ENCODE results near the gene PLCL2.

Gene PLCL2

DNA sequence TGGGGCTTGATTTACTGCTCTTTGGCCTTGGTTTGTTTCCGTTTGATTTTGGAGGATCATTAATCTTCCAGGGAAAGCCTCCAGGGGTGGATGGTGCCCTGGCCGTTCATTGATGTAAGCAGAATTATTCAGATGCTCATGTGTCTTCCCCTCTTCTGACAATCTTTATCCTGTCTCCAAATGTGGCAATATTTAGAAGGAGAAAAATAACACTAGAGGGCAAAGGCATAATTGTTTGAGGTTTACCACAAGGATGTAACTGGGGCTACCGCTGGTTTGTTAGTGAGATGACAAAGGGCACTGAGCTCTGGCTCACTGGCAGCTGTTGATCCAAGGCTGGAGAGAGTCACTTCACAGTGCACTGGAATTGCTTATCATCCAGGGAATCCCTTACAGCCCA, 18.2 kb upstream of the PLCL2 start:
- DNase-seq (ENCODE audit: low spot score) = no peak

DNA sequence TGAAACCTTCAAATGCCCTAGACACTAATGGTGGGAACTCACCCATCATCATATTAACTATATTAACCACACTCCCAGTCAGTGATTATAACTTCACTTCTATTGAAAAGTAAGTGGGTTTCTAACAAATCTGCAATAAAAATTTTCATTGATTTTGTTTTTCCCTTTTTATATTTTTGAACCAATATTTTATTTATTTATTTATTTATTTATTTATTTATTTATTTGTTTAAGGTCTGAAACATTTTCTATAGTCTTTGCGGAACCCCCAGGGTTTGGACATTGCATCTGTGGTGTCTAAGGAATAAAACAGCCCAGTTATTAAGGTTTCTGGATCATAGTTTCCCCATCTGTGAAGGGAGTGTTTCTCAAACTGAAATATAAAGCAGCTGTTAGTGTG, 16.2 kb upstream of the PLCL2 start:
- no peak for DNase-seq (ENCODE audit: low spot score)

DNA sequence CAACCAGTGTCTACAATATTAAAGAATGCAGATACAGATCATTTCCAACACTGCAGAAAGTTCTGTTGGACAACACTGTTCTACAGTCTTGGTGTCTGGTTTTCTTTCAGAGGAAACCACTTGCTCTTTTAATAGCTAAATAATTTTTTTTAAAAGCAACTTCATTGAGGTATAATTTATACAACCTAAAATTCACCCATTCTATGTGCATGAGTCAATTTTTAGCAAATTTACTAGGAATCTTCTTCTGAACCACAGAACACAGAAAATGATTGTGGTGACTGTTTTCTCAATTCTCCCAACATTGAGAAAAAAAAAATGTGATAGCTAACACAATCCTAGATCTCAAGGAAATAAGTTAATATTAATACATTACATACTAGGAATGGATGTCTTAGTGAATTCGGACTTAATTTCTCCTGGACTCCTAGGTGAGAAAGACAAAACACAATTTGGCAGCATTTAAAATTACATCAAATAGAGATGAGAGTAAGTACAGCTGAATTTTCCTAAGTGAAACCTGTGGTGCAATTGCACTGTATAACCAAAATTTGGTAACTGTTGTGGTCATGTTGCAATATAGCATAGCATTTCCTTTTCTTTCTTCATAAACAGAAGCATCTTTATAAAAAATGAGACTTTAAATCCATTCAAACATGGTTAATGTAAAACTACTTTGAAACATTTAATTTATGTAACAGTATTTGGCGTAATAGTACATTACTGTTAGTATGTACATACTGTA, 15.3 kb upstream of the PLCL2 start:
- no peak for DNase-seq (ENCODE audit: low spot score)

DNA sequence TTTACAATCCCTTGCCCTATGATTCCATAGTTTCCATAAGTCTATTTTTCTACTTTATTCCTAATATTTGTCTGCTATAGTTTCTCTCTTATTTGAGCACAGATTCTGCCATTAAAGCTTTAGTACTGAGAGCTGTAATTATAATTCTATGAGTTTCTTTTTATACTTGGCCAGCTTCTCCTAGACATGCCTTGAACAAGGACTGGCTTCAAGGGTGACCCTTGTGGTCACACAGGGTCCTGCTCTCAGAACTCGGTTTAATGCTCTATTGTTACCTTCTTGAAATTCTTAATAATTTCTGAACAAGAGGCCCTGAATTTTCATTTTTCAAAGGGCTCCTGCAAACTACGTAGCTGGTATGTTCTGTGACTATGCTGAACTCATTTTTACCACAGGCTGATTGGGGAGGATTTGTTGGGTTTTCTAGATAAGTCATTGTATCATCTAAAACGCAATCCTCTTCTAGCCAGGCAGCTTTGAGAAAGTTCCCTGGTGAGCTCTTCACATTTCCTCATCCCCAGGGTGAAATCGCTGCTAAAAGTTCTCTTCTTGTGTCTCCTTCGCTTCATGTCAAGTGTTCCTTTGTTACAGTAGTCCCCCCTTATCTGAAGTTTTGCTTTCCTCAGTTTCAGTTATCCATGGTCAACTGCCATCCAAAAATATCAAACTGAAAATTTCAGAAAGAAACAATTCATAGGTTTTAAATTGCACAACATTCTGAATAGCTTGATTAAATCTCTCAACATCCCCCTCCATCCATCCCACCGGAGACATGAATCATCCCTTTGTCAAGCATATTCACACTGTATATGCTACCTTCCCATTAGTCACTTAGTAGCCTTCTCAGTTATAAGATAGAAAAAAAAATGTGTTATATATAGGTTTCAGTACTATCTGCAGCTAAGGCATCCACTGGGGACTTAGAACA, 12.6 kb upstream of the PLCL2 start:
- no peak for DNase-seq (ENCODE audit: low spot score)

DNA sequence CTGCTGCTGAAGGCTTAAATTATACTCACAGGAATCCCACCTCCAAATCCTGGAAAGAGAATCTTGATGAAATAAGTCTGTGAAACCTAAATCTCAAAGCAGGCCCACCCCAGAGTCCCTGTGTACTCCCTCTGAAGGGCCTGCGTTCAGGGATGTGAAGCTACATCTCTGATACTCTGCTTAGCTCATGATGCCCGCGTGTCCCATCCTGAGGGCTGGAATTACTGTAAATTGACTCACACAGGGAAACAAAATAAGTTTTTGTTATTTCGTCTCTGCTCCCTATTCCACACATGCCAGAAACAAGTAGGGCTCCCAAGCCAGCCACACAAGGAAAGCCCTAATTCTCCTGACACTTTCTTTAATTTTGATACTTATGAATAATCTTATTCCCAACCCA, 10.9 kb upstream of the PLCL2 start:
- DNase-seq (ENCODE audit: low spot score) = no peak

DNA sequence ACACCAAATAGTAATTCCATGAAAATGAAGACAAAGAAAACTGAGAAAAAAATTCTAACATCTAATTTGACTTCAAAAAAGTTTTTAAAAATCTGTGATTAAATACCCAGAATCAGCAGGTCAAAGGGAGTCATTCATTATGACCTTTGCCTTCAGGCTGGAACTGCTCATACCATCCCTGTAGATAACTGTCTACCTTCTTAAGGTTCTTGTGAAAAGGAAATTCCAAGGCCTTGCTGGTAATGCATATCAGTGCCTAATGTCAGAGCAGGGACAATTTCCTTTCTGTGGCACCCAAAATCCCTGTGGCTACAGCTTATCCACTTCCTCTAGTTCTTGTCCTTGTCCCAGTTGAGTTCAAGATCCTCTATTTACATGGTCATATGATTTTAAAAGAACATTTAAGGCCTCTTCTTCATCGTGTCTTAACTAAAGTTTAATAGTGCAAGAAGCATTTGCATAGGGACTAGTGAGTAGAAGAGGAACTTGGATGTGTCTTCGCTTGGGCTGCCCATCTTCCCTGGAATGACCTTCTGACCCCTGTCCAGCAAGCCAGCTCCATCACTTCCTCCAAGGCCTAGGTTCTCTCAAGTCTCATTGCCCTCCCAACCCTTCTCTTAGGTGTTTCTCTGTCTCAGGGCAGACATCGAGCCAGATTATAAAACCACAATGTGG, 8.7 kb upstream of the PLCL2 start:
- DNase-seq (ENCODE audit: low spot score) = no peak

DNA sequence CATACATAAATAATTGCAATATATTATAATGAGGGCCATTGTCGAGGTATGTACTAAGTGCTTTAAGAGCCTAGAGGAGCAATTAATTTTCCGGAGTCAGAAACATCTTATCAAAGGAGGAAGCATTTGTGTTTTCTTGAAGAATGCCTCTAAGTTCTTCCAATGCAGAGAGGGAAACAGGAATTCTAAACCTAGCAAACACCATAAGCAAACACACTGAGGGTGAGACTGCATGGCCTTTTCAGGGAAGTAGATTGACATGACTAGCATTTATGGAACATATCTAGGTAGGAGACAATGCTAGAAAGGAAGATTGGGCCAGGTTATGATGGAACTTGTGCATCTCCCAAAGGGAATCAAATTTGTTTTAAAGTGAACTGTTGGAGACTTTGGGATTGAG, 7.2 kb upstream of the PLCL2 start:
- DNase-seq (ENCODE audit: low spot score) = no peak

DNA sequence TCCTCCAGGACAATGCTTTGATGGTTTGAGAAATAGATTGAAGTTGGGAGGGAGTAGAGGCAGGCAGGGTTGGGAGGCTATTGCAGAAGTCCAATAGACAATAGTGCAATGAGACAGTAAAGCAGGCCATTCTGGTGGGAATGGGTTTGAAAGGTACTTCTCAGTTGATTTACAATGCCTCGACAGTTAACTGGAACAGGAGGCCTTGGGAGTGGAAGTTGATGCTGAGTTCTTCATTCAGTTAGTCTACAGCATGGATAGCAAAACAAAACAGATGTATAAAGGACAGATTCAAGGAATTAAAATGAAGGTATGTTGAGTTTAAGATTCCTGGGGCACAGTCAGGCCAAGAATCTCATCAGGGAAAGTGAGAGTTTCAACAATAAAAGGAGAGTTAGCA, 6.8 kb upstream of the PLCL2 start:
- DNase-seq (ENCODE audit: low spot score) = no peak

DNA sequence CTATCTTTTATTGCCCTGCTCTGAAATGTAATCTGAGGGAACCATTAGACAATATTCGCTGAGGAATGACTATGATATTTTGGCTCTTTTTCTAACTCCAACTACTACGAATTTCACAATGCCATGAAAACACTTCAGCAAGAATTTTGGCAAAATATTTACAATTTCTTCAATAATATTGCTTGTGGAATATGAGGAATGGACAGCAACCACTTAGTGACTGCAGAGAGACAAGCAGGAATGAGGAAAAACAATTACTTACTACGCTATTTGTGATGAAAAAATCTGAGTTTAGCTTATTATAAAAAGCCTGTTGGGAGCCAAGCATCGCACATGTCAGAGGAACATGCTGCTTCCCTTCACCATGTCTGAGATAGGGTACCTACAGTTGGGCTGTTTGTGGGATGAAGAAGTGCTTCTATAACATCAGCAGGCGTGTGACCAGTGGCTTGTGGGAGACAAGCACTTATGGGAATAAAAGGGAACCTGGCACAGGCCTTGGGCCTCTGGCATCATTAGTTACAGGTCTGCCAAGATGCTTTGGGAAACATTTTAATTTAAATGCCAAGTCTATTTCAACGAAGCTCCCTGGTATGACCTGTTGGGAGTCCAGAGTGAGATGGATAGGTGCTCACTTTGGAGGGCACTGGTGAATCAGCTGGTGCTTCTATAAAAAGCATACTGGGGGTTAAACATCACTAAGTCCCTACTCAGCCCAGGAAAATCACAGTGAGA, 2.7 kb upstream of the PLCL2 start:
- DNase-seq (ENCODE audit: low spot score) = no peak

DNA sequence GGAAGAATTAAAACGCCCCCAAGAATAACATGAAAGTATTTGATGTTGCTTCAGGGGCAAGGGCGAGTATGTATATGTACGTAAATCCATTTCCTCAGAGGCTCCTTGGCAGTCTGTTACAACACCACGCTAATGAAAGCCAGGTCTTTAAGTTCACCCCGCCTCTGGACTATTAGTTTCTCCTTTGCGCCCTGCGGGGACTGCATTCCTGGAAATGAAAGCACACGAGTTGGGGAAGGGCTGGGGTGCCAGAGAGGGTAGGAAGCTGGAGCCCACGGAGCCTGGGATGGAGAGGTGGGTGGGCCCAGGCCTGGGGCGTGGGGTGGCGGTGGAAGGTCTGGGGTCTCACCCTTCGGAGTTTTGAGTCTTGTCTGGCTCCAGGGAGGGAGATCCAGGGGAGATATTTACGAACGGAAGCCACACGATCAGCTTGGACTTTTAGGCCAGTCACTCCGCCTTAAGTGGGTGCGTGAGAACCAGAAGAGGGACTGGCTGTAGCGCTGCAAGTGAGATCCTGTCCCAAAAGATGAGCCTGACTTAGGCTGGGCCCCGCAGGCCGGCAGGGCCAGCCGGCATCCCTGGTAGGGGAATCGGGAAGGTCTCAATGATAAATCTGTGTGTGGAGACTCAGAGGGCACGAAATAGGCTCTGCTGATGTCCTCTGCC, 1.6 kb upstream of the PLCL2 start:
- DNase-seq (ENCODE audit: low spot score) = no peak

DNA sequence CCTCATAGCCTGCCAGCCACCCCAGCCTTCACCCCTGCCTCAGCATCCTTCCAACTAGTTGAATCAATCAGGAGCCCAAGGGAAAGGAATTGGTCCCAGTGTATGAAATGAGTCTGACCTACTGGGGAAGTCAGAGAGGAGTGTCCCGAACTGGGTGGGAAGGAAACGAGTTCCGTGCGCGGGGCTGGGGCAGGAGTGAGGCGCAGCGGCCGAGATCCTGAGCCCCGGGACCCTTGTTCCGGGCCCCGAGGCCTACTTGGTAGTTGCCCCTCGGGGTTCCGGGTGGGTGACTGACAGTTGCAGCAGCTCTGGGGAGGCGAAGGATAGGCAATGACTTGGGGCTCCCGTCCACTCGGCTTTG, 1.1 kb upstream of the PLCL2 start:
- DNase-seq (ENCODE audit: low spot score) = no peak

DNA sequence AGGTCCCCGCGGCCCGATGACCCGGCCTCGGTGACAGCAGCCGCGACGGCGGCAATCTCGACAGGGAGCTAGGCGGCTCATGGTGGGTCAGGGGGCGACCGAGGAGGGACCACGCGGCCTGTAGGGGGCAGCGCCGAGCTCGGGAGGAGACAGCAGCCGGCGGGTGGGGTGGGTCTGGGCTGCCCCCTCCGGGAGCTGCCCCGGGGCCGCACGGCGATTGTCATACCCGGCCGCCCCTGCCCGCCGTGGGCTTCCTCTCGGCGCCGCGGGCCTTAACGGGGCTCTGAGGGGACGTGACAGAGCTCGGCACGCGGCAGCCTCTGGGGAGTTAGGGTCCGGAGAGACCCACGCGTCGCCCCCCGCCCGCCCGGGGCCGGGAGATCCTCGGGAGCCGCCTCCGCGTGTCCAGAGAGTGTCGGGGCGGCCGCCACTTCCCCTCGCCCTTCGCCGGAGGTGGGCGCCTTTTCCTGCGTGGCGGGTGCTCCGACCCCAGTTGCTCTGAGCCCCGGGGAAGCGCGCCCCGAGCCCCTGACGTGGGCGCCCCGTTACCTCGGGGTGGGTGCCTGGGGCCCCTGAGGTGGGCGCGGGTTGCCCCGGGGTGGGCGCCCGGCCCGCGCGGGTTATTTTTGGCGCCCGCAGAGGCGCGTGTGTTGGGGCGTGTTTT, 539 bp upstream of the PLCL2 start:
- peak; percentile 89 for DNase-seq (ENCODE audit: low spot score)

DNA sequence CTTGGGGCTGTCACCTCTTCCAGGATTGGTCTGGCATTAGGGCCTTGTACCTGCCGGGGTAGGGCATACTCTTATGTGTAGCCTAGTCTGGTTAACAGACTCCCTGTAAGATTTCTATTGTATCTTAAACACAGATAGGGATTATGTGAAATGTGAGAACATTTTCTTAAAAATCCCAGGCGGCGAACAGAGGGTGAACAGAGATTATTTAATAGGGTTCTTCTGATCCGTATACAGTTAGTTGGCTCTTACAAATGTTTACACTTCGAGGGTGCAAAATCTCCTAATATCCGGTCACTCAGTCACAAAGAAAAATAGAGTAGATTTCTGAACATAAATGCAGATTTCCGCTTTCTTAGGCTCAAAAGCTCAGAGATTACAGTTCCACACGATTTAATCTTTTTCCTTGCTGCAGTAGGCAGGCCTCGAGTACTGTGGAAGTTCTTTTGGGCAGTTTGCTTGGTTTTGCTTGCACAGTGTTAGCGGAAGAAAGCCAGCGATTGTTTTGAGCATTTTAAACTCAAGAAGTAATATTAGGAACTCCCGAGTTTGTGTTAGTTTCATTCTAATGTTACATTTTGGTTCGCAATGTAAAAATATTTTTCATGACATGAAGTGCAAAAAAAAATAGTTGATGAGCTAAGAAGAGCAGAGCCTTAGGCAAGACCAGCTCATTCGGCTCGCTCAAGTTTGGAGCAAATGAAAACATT, 993 bp downstream of the PLCL2 start:
- DNase-seq (ENCODE audit: low spot score) = no peak

DNA sequence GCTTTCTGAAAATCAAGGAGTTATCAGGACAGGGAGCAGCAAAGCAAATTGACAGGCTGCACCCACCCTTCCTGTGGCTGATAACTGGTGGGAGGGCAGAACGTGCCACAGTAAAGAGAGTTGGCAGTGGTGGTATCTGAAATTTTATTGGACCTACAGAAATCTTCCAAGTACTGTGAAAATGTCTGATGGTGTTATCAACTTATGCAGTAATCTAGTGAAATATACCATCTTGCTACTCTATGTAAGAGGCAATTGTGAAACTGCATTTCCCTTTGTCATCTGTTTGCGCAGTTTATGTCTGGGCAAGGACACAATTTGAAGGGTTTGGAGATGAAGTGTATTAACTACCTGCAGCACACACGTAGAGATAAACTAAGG, 1.5 kb downstream of the PLCL2 start:
- DNase-seq (ENCODE audit: low spot score) = no peak

DNA sequence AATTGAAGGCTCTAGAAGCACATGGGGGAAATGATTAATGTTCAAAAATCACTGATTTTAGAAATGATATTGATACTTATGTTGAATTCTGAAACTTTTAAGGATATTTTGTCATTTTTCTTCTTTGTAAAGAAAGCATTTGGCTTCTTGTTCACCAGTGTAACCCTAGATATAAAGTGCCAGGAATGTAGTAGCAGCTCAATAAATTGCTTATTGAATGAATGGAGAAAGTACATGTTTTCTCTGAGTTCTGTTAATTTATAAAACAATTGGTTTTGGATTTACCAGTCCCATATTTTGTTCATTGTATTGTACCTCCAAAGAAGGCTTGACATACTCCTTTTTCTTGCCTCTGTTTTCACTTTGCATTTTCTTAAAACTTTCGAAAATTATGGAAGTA, 2.4 kb downstream of the PLCL2 start:
- no peak for DNase-seq (ENCODE audit: low spot score)

DNA sequence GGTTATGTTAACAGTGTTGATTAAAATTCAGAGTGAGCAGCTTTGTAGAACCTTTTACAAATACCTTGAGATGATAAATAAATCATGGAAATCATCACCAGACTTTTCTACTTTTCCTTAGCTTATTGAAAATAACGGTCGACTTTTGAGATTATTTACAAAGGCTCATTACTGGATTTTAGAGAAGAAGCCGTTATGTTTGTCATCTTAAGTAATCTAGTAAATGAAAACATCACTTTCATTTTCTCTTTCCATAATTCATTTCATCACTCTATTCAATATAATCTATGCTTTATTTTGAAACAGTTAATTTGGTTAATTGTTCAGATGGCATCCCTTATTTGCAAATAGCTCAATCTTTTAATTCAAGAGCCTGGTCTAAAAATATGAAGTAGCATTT, 3.6 kb downstream of the PLCL2 start:
- no peak for DNase-seq (ENCODE audit: low spot score)

DNA sequence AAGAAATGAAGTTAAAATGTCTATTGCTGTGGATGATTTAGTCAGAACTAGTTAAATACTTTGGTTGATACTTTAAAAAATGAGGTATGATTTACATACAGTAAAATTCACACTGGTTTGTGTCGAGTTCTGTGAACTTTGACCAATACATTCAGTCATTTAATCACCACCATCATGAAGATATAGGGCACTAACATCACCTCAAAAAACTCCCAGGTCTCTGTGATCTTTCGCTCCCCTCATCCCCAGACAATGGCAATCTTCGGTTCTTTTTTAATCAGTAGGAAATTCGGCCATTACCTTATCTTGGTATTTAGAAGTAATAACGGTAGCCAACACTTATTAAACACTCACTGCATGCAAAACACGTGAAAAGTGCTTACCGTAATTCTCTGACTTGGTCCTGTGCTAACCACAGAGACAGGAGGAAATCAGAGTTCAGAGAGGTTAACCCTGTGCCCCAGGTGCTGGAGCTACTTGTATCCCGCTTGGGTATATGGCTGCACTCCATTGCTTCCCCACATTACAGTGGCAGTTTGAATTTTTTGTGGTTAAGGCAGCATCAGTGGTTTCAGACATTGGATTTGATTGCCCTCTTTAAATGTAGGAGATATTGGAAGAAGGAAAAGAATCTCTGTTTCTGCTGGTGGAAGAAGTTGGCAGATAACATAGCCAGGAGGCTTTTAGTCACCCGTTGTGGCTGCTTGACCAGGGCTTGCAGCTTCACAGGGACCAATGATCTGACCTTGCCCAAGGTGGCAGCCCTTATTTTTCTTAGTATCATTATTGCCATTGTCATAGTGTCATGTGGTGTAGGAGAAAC, 4.2 kb downstream of the PLCL2 start:
- DNase-seq (ENCODE audit: low spot score) = peak; percentile 35

DNA sequence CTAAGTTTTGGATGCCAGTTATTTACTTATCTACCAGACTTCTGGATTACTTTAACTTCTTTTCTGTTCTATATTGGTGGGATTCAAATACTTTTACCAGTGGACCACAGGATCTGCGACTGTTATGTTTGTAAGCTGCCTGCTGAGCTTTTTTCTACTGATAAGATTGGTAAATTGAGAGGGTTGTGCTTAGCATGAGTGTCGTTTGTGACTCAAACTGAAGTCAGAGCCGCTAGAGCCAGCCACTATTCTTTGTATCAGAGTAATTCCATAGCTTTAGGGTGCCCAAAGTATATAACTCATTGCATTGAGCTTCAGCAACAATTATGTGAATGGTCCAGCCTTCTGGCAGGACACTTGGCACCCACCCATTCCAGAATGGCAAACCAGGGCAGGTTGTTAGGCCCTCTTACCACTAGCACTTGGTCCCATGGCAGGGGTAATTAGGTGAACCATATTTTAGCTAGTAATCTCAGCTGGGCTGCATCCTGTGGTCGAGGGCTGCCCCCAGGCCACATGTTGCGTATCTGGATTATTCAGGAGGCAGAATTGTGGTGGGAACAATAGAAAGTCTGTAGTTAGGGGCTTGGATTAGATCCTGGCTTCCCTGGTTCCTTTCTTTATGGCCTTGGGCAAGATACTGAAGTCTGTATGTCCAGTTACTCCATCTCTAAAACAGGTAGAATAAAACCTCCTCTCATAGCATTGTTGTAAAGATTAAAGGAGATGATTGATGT, 6.0 kb downstream of the PLCL2 start:
- DNase-seq (ENCODE audit: low spot score) = no peak

DNA sequence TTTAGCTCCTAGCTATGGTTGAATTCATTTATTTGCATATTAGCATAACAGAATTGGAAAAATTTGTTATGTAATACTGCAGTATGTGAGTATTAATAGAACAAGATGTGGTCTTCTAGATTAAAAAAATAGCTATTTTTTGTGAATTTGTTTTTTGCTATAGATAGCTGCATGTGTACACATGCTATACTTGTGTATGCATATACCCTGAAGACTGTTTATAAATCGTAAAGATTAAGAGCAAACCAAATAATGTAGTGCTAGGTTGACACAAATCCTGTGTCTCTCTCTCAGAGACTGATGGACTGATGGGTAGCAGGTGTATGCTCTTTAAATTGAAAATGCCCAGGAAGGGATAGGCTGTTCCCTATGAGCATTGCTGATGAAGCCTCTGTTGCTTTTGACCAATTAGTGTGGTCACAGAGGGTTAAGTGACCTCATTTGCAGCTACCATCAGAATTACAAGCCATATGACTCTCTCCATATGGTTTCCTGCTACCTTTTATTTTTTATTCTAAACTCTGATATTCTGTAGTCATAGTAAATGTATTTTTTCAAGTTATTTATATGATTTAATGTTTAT, 9.0 kb downstream of the PLCL2 start:
- peak; percentile 17 for DNase-seq (ENCODE audit: low spot score)
